Head of caudate nucleus (tissue), 42 donors: ENCODE results near the gene DCP1A.
"Not testable (repeated sequence)": the region's sequence is repeated elsewhere in the genome, so short reads cannot be mapped to it uniquely, and the experiment has no call there.

ENCODE experiments used
- DNase-seq, 42 donors: peaks; one replicate each; pipeline versions ENCODE4 v3.0.0 to v3.0.0-alpha.2; 2020 to 2021; ENCODE audit warnings: mixed read lengths in 7 of 42
- intact Hi-C: fragments of 100-400 bp; cut with DNase I; formaldehyde crosslinking; loops from one replicate; pipeline ENCODE4 v1.15.0; 2022

The DCP1A gene

DNA sequence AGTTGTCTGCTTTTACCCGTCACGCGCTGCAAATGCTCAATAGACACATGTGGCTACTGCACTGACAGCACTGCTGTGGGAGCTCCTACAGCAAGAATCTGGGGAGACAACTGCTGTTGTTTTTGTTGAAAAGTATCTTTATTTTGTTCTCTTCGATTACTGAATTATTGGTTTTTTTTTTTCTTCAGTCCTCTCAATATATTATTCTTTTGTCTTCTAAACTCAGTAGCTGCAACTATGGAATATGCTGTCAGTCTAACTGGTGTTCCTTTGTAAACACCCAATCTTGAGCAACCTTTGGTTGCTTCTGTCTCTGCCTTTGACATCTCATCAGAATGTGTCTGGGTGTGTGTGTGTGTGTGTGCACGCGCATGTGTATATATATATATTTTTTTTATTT is 12.6 kb downstream of the DCP1A start:
- intact Hi-C loops = no loop called here
- DNase-seq = no peak

DNA sequence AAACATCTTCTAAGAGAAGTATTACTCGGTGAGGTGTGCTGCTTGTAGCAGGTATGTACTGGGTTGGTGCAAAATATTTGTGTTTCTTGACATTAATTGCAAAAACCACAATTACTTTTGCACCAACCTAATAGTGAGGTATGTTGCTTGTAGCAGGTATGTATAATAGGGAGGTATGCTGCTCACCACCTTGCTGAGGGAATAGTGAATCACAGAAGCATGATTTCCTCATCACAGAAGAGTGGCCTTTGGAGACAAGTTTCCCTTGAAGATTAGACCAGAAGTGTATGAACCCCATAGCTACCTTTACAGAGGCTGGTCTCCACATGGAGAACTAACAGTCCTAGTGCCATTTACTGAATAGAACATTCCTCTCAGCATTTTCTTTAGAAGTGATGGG is 15.5 kb downstream of the DCP1A start:
- intact Hi-C loops = no loop called here
- DNase-seq = no peak

DNA sequence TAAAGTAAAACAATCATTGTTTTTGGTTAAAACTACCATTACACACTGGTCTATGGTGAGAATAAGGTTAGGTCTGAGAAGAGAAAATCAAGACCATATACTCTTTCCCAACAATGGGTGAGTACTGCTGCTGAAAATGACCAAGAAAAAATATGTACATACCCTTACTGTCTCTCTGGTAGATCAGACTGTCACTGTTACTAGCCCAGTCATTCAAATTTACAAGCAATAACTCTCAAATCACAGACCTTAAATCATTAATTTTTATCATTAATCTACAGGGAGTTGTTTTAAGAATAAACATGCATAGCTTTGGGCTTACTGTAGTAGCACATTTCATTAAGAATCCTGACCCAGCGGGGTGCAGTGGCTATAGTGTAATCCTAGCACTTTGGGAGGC is 17.4 kb downstream of the DCP1A start:
- intact Hi-C loops = no loop called here
- no peak for DNase-seq

GRCh38 chr3:53328746-53329145 is 18.6 kb downstream of the DCP1A start:
- no peak for DNase-seq
- intact Hi-C loops = no loop called here

DNA sequence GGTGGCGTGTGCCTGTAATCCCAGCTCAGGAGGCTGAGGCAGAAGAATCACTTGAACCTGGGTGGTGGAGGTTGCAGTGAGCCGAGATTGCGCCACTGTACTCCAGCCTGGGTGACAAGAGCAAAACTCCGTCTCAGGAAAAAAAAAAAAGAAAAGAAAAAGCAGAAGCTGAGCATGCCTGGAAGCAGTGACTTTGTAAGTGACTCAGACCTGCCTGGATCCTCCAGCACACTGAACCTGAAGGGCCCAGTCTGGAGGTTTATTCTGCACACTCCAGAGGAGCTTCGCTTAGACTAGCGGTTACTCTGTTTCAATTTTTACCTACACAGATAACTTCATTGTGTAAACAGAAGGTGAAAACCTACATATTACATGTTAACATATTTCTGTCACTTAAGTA is 19.4 kb downstream of the DCP1A start:
- peak in 2 of 42 donors; percentile 7 to 41 for DNase-seq
- intact Hi-C loops = not testable (repeated sequence)

- no peak for DNase-seq
- intact Hi-C loops = no loop called here
These were observed 23.2 kb downstream of the DCP1A start for GRCh38 chr3:53324105-53324504.

GRCh38 chr3:53320697-53321096 is 26.6 kb downstream of the DCP1A start:
- DNase-seq = no peak
- intact Hi-C loops = no loop called here

DNA sequence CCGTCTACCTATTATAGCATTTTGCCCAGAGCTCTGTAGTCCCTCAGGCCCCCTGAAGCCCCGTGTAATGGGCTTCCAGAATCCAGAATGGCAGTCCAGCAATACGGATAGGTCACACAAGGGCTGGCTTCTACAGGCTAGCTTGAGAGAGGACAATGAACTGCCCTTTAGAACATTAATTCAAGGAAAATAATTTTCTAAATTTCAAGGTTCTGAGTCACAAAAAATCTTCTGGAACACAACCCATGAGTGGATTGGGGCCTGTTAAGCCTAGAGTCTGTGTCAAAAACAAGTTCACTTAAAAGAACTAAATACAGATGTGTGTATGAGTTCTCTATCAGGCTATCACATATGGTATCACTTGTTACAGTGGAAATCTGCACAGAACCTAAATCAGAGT is 28.8 kb downstream of the DCP1A start:
- intact Hi-C loops = no loop called here
- DNase-seq = no peak

GRCh38 chr3:53312832-53313231 is 34.5 kb downstream of the DCP1A start:
- intact Hi-C loops = no loop called here
- no peak for DNase-seq

- intact Hi-C loops = no loop called here
- DNase-seq = no peak
These were observed 35.5 kb downstream of the DCP1A start for GRCh38 chr3:53311882-53312281.

GRCh38 chr3:53303957-53304356 is 43.4 kb downstream of the DCP1A start:
- intact Hi-C loops = loop anchor here (10.0 kb wide), 1 partner anchor 401 kb away; no protein-coding TSS in a partner anchor
- peak in 1 of 42 donors; percentile 41 for DNase-seq

GRCh38 chr3:53303549-53303948 is 43.8 kb downstream of the DCP1A start:
- peak in 1 of 42 donors; percentile 32 for DNase-seq
- intact Hi-C loops = loop anchor here (10.0 kb wide), 1 partner anchor 401 kb away; no protein-coding TSS in a partner anchor

- DNase-seq = no peak
- intact Hi-C loops = loop anchor here (10.0 kb wide), 1 partner anchor 404 kb away; no protein-coding TSS in a partner anchor
These were observed 46.5 kb downstream of the DCP1A start for GRCh38 chr3:53300826-53301225.

DNA sequence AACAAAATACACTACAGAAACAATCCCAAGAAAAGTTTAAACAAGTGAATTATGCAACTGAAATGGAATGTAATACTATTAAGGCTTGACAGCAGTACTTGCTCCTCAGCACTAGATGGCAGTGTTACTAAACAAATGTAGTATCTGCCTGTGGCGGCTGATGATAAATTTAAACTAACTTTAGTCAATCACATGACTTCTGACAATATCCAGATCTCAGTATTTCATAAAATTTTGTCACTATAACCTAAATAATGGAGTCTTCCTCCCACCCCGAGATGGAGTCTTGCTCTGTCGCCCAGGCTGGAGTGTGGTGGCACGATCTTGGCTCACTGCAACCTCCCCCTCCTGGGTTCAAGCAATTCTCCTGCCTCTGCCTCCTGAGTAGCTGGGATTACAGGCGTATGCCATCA is 47.7 kb downstream of the DCP1A start:
- DNase-seq = peak in 13 of 42 donors; percentile 17 to 69 (median 40)
- intact Hi-C loops = loop anchor here (10.0 kb wide), 1 partner anchor 405 kb away; no protein-coding TSS in a partner anchor

GRCh38 chr3:53295410-53295809 is 51.9 kb downstream of the DCP1A start:
- intact Hi-C loops = no loop called here

DNA sequence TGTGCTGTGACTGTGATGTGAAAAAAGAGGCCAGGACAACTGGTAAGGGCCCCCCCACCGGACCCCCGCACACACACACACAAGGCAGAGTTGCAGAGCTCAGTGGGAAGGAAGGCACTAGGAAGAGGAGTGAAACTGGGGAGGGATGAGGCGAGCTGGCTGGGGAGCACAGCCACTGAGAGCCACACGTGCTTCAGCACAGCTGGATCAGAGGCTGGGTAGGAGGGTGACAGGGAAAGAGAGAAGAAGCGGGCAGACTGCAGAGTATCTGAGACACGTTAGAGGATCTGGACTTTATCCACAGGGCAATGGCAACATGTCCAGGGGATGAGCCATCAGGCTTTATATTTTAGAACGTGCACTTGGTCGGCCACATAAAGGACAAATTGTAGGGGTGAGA is 53.5 kb downstream of the DCP1A start:
- intact Hi-C loops = no loop called here
- peak in 4 of 42 donors; percentile 16 to 46 (median 29) for DNase-seq

More at GRCh38 chr3:53295410-53295809, 51.9 kb downstream of the DCP1A start:
- no peak for DNase-seq

- intact Hi-C loops = no loop called here
- DNase-seq = no peak
These were observed 59.1 kb downstream of the DCP1A start for GRCh38 chr3:53288214-53288613.

DNA sequence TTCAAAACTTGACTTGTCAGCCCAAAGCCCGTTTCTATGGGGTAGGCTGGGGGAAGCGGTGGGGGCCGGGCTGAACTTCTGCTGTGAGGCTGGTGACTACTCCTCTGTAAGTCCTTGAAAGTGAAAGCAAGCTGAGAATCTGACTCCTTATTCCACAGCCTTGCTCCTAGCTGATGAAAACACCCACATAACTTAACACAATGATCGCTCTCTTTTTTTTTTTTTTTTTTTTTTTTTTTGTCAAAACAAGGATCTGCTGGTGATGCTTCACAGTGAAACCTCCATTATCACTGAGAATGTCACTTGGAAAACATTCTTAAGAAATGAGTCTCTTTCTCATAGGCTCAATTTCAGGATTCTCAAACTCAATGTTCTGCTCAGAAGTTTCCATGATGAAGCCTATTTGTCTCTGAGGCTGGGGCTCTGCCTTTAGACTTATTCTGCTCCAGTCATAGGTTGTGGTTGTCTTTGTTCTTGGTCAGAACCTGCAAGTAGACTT is 60.2 kb downstream of the DCP1A start:
- DNase-seq = peak in 40 of 42 donors; percentile 19 to 87 (median 53)
- intact Hi-C loops = no loop called here

- no peak for DNase-seq
- intact Hi-C loops = no loop called here
These were observed 60.6 kb downstream of the DCP1A start for GRCh38 chr3:53286727-53287126.

DNA sequence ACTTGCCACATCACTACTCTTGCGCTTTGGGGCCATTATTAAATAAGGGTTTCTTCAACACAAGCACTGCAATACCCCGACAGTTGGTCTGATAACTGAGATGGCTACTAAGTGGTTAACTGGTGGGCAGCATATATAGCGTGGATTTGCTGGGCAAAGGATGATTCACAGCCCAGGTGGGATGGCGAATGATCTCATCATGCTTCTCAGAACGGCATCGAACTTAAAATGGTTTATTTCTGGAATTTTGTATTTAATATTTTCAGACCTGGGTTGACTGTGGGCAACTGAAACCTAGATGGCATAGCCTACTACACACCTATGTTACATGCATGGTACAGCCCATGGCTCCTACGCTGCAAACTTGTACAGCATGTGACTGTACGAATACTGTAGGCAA is 64.8 kb downstream of the DCP1A start:
- intact Hi-C loops = no loop called here
- peak in 15 of 42 donors; percentile 13 to 70 (median 40) for DNase-seq

DNA sequence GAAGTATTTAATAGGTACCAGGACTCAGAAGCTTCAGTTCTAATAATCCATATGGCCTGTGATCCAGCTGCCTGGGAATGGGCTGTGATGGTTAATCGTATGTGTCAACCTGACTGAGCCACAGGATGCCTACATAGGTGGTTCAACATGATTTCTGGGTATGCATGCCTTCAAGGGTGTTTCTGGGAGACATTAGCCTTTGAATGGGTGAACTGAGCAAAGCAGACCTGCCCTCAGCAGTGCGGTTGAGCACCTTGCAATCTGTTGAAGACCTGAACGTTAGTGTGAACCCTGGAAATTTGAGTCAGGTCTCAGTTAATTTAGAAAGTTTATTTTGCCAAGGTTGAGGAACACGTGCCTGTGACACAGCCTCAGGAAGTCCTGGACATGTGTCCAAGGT is 68.7 kb downstream of the DCP1A start:
- DNase-seq = peak in 1 of 42 donors; percentile 16
- intact Hi-C loops = no loop called here
